T1000 (cell line): ENCODE data around the gene EIF4E3.

Experiments
- DNase-seq: peaks from one replicate; lab custom pipeline; 2025; ENCODE audit warnings: mixed read lengths; lab: John Stamatoyannopoulos, UW

The EIF4E3 gene

DNA sequence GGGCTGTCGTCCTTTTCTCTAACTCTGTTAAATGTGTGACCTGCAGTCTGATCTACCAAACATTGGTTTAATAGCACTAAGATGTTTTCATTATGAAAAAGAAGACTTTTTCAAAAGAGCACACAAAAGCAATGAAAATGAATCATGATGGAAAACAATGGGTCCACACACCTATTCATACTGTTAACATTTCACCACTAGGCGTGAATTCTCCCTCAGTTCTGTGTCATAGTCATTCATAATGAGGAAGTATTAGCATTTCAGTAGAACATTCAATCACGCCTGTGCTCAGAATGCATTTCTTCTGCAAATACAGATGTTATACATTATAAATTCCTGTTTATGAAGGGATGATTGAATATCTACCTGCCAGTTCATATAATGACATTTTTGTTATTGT, 35.9 kb downstream of the EIF4E3 start:
- DNase-seq: no peak

- no peak for DNase-seq
Measured at GRCh38 chr3:71688121-71688520, 37.1 kb downstream of the EIF4E3 start.

DNA sequence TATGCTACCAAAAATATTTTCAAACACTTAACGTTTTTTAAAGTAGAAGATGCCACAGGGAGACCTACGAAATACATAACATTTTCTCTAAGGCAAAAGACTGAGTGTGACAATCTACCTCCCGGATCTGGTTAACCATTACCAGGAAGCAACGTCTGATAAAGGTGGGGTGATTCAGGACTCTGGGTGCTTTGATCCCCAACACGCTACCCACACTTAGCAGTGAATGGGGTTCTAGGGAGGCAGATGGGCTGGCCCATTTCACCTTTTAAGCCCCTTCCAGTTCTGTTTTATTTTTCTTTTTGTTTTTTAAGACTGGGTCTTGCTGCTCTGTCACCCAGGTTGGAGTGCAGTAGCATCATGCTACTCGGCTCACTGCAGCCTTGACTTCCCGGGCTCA, 39.5 kb downstream of the EIF4E3 start:
- DNase-seq: no peak

- DNase-seq: peak; percentile 68
Measured at GRCh38 chr3:71684757-71685386, 40.3 kb downstream of the EIF4E3 start.

DNA sequence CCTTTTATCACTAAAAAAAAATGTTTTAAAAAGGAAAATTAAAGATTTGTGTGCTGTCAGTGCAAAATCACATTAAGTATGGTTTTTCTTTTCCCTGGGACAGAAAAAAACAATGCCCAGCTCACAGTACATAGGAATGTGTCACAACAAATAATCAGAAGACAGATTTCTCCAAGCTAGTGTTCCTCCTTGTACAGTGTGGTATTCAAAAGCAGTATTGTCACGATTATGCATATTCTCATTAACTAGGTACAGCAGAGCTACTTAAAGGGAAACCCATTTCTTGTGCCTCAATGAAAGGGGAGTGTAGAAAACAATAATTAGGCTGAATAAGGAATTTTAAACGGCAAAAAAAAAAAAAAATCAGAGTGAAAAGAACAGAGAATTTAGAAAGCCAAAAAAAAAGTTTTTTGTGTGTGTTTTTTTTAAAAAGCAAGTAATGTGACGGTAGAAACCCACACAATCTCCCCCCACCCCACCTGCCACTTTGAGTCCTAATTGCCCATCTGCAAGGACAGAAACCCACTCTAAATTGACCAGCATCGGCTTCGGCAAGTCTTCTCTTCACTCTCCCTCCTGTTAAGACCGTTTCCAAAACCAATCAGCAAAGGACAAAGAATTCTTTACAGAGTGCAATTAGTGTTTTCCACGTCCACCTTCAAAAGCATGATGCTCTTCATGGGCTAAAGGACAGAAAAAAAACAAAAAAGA, 41.0 kb downstream of the EIF4E3 start:
- no peak for DNase-seq

DNA sequence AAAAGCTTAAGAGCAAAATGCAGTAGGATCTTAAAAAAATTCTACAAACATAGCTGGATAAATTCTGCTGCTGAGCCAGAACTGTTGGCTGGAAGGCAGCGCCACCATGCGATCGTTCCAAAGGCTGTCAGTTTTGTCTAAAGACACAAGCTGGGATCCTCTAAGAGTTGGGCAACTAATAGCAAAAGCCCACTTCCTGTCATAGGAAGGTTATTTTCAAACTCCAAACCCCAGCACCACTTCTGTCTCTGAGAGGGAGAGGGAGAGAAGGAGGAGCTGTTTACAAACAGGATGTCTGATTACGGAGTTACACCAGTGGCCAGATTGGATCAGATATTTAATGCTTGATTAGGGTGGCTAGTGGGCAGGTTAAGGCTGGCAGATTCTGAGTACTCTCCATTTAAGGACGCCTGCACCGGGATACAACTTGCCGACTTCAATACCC, 44.0 kb downstream of the EIF4E3 start:
- DNase-seq: no peak

DNA sequence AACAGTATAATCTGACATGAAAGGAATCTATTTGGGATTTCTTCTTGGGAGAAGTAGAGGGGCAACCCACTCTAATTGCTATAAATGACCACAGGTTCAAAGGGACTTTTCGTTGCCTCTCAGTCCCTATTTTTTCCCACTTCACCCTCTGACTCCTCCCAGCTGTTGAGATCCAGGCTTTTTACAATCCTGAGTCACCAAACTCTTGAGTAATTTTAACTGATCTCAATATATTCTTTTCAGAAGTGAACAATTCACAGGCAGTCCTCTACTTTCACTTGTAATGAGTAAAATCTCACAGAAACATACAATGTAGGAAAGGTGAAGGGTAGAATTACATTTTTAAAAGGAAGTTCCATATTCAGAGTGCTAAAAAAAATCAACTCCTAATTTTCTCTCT, 44.6 kb downstream of the EIF4E3 start:
- no peak for DNase-seq

GRCh38 chr3:71676931-71677330, 48.3 kb downstream of the EIF4E3 start:
- no peak for DNase-seq

DNA sequence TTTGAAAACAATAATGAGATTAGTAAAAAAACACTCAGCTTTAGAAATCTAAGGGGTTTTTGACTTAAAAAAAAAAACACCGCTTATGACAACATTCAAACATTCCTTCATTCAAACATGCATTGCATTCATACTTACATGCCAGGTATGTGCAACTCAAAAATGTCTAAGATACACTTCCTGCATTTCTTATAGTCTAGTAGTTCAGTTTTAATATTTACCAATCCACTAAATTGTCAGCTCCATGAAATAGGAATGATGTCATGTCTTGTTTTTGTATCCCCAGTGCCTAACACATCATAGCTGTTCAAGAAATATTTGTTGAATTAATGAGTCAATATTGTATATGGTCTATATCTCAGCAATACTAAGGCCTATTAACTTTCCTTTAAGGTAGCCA, 51.7 kb downstream of the EIF4E3 start:
- DNase-seq: no peak

- no peak for DNase-seq
Measured at GRCh38 chr3:71672807-71673206, 52.4 kb downstream of the EIF4E3 start.

DNA sequence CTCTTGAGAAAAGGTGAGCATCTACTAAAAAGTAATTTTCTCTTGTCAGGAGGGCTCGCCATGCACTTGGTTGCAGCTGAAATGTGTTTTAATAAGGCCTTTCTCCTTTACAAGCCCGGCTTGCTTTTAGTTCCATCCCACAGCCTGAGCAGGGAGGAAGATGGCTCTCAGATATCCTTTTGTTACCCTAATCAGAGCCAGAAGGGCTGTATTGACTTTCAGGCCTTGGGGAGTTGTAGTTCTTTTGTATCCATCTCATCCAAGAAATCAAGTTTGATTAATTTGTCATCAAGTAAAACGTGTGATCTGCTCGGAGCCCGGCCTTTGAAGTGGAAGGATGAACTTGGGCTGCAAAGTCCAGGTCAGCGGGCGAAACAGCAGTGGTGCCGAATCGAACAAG, 52.9 kb downstream of the EIF4E3 start:
- no peak for DNase-seq

DNA sequence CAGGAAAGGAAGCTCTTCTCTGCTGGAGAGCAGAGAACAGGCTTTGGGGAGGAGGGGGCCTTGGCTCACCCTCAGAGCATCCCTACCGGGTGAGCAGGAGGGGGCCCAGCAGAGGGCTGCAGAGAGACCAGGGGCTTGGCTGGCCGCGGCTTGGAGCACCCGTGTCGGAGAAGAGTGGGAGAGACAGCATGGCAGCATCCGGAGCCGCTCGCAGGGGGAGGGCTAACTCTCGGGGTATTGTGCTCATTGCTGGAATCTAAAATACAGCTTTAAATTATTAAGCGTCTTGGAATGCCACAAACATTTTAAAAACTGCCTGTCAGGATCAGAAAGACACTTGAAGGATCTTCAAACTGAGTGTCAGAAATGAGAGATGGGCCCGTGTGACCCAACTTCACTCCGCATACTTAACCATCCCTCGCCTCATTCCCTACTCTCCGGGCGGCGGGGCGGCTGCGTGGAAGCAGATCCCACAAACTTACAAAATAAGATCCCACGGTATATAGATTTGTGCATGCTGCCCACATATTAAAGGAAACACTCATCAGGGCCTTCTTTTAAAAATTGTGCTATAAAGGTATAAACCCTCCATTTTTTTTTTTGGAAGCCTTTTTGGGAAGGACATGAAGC, 53.9 kb downstream of the EIF4E3 start:
- no peak for DNase-seq

DNA sequence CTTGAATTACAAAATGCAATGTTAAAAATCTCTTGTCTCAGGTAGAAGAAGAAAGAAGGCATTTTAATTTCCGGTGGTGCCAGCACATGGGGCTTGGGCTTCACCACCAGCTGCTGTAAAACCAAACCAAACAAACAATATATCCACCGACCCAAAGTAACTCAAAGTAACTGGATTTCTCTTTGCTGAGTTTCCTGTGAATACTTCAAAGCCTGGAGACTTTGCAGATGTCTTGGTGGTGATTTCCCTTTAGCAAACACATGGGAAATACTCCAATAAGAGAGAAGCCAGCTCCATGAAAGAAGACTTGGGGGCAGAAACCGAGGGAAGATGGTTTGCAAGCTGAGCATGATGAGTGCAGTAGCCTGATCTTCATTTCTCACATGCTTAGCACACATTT, 62.6 kb downstream of the EIF4E3 start:
- DNase-seq: no peak

GRCh38 chr3:71662056-71662455, 63.1 kb downstream of the EIF4E3 start:
- DNase-seq: no peak

- no peak for DNase-seq
Measured at GRCh38 chr3:71659864-71660591, 65.2 kb downstream of the EIF4E3 start.

DNA sequence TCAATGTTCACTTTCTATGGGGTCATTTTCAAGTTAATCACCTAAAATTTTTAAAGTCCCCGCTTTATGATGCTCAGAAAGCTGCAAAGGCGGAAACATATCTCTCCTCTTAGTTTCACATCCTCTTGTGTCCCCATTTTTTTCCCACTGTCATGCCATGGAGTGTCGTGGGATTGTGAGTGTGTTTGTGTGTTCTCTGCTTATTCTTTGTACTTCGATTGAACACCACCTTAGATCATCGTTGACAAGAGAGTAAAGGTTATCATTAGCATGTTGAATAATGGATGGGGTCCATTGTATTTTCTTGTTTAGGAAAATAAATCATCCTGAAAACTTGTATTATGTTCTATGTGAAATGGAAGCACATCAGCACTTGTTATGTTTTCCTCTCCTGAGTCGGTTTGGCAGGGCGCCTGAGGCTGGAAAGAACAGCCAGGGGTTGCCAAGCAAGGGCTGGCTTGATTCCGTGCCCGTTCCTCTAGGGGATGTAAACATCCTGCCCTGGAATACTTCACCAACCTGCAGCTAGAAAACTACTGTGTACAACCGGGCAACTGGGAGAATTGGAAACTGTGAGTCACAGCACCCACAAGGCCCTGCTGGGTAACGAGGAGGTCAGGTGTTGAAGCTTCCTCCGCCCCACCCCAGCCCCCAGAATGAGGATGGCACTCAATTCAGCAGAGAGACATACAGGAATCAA, 67.2 kb downstream of the EIF4E3 start:
- DNase-seq: peak; percentile 14

GRCh38 chr3:71655061-71655460, 70.1 kb downstream of the EIF4E3 start:
- DNase-seq: no peak

- DNase-seq: no peak
Measured at GRCh38 chr3:71653414-71653807, 71.8 kb downstream of the EIF4E3 start.

- no peak for DNase-seq
Measured at GRCh38 chr3:71652781-71653413, 72.3 kb downstream of the EIF4E3 start.

DNA sequence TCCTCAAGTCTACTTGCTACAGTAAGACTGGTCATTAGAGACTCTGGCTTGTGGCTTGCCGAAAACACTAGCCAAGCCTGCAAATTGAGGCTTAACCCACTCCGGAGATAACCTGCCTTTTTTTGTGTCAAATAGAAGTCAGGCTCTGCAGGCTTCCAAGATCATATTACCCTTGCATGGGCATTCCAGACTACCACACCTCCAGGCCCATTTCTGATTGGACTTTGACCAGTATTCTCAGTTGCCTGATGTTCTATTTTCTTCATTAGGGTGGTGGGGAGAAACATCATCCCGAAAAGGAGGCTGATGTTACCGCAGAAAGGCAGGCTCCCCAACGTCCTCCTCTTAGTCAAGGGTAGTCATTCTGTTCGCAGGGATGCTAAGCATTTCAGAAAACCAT, 73.6 kb downstream of the EIF4E3 start:
- DNase-seq: no peak

- no peak for DNase-seq
Measured at GRCh38 chr3:71650372-71650771, 74.8 kb downstream of the EIF4E3 start.

DNA sequence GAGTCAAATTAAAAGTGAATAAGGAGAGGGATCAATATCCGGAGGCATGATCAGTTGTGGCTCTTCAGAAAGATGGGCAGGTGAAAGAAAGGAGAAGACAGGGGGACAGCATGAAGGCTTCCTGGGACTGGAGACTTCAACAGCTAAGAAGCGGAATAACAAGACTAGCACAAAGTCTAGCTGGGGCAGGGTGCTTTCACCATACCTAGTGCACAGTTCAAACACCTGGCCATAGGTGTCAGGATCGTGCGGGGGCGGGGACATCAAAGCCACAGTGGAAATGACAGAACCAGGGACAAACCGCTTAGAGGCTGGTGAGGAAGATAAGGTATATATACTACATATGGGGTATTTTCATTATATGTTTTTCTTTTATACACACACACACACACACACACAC, 75.4 kb downstream of the EIF4E3 start:
- DNase-seq: no peak
